OCI-LY7 (cell line): ENCODE results near the gene MIEF2. TPM values are rescaled to one million over a fixed set of nuclear protein-coding genes. Genes with fewer than 3 reads are reported as not detected.
"Not testable (repeated sequence)": the region's sequence is repeated elsewhere in the genome, so short reads cannot be mapped to it uniquely, and the experiment has no call there.

Source experiments
- Bru-seq: library from RNA; stranded (reverse); fragments of 400-500 nt; gene quantifications from one replicate; lab custom pipeline; 2021; lab: Mats Ljungman, UMichigan
- BruChase-seq, 2 experiments: library from RNA; stranded (reverse); fragments of 400-500 nt; gene quantifications; one replicate each; lab custom pipeline; 2021; lab: Mats Ljungman, UMichigan
- BruUV-seq: library from RNA; stranded (reverse); fragments of 400-500 nt; replicated peaks from 2 replicates; lab custom pipeline; 2021; lab: Mats Ljungman, UMichigan
- CTCF ChIA-PET: fragments of 300-600 bp; sonication (Branson Sonifier 250); formaldehyde crosslinking; loops from one replicate; lab custom pipeline; 2022; ENCODE audit warnings: antibody characterized with exemption; ENCODE audit not compliant: unreplicated experiment; lab: Charles Lee
- POLR2A ChIA-PET: fragments of 300-600 bp; sonication (Branson Sonifier 250); formaldehyde crosslinking; loops from one replicate; lab custom pipeline; 2022; ENCODE audit warnings: antibody characterized with exemption; lab: Charles Lee
- DNase-seq: peaks from one replicate; pipeline ENCODE4 v3.0.0-alpha.2; 2015; ENCODE audit warnings: low spot score
- H2AFZ ChIP-seq: fragments of 200-600 bp; sonication (generic), shearing (Covaris generic); 2 replicates; pipeline ENCODE4 v1.6.1; 2014; ENCODE audit warnings: mild to moderate bottlenecking, antibody characterized with exemption, low read length, moderate library complexity
- H3K27ac ChIP-seq: fragments of 200-600 bp; sonication (generic); 2 replicates; pipeline ENCODE4 v1.5.1; 2014; ENCODE audit warnings: mixed run types, low read depth, mild to moderate bottlenecking, moderate library complexity, low read length, inconsistent platforms; ENCODE audit not compliant: poor library complexity, severe bottlenecking
- H3K36me3 ChIP-seq: fragments of 200-600 bp; sonication (generic); 2 replicates; pipeline ENCODE4 v1.6.1; 2014; ENCODE audit warnings: mild to moderate bottlenecking, antibody characterized with exemption, low read length, moderate library complexity, mixed read lengths; ENCODE audit not compliant: insufficient read depth
- H3K4me1 ChIP-seq: fragments of 200-600 bp; sonication (generic); 2 replicates; pipeline ENCODE4 v1.5.1; 2014; ENCODE audit warnings: mild to moderate bottlenecking, low read length; ENCODE audit not compliant: insufficient read depth, poor library complexity, severe bottlenecking
- H3K4me2 ChIP-seq: fragments of 200-600 bp; sonication (generic); 2 replicates; pipeline ENCODE4 v1.6.1; 2014; ENCODE audit warnings: mild to moderate bottlenecking, low read length
- H3K4me3 ChIP-seq: fragments of 200-600 bp; sonication (generic); 2 replicates; pipeline ENCODE4 v1.5.1; 2014; ENCODE audit warnings: mild to moderate bottlenecking, low read depth, low read length; ENCODE audit not compliant: poor library complexity, severe bottlenecking
- H3K79me2 ChIP-seq: fragments of 200-600 bp; sonication (generic); 2 replicates; pipeline ENCODE4 v1.6.1; 2016; ENCODE audit warnings: low read depth, mild to moderate bottlenecking, low read length, moderate library complexity, mixed read lengths; ENCODE audit not compliant: insufficient read depth
- H3K9me2 ChIP-seq: fragments of 200-600 bp; sonication (generic); 2 replicates; pipeline ENCODE4 v1.6.1; 2016; ENCODE audit warnings: mild to moderate bottlenecking, low read length, mixed read lengths; ENCODE audit not compliant: insufficient read depth
- H3K9me3 ChIP-seq: fragments of 200-600 bp; sonication (generic); 2 replicates; pipeline ENCODE4 v1.6.1; 2014; ENCODE audit warnings: mild to moderate bottlenecking, mixed run types, low read length, mixed read lengths
- H4K20me1 ChIP-seq: fragments of 200-600 bp; sonication (generic); 2 replicates; pipeline ENCODE4 v1.6.1; 2014; ENCODE audit warnings: mild to moderate bottlenecking, antibody characterized with exemption, low read length, moderate library complexity, mixed read lengths; ENCODE audit not compliant: insufficient read depth
- CTCF ChIP-seq: fragments of 200-600 bp; sonication (generic); conservative IDR thresholded peaks from 2 replicates; pipeline ENCODE4 v1.5.1; 2014; ENCODE audit warnings: mild to moderate bottlenecking, antibody characterized with exemption, low read length, moderate library complexity, mixed read lengths
- EZH2phosphoT487 ChIP-seq: fragments of 200-600 bp; sonication (generic); IDR thresholded peaks from 2 replicates; pipeline ENCODE4 v1.6.1; 2018; ENCODE audit warnings: low read depth, borderline replicate concordance, mild to moderate bottlenecking, mixed run types, antibody characterized with exemption, low read length, moderate library complexity, mixed read lengths
- intact Hi-C: fragments of 100-400 bp; cut with micrococcal nuclease; formaldehyde crosslinking; loops from one replicate; pipeline ENCODE4 v1.10.0; 2022; ENCODE audit not compliant: unreplicated experiment
- long read RNA-seq: library from polyadenylated mRNA; stranded (forward); transcript quantifications from one replicate; pipeline ENCODE4 v2.0.0, GENCODE V29; 2022
- total RNA-seq, 2 experiments: library from RNA; depleted of rRNA in 1 of 2; stranded (reverse); fragments of >200 nt in 1 of 2; shearing (Covaris generic) in 1 of 2; gene quantifications; 2 replicates each; pipeline ENCODE4 v1.2.3, GENCODE V29; 2014 to 2022

The MIEF2 gene
- total RNA-seq (2014; rRNA removed; shearing (Covaris generic)) (7.6 and 7.9 TPM in 2 replicates), total RNA-seq (2022) (11.8 and 12.7 TPM in 2 replicates), Bru-seq, nascent RNA (percentile 42 among the genes with signal in this experiment), BruChase-seq, experiment 1, labeled RNA remaining after a 6-hour chase (percentile 36 among the genes with signal in this experiment), BruChase-seq, experiment 2, labeled RNA remaining after a 2-hour chase (percentile 48 among the genes with signal in this experiment)
- long read RNA-seq, transcript MIEF2-201 (4 exons, 3,364 nt), result major isoform, 17 of 21 reads
- long read RNA-seq, partial matches to known transcripts, result 0 of 21 reads
- long read RNA-seq, other reads (novel, unspliced or antisense), result 1 of 21 reads

- ChIA-PET POLR2A (interaction anchor here (0.6 kb wide), 2 partner anchors 29 to 80 kb away, joined by 3 to 5 read pairs; no protein-coding TSS in a partner anchor), CTCF (interaction anchor here (0.6 to 1.0 kb wide), 3 partner anchors 8 to 598 kb away, joined by 3 read pairs; no protein-coding TSS in a partner anchor)
- H3K4me1 ChIP-seq, result peaks cover 33% of the 10 kb centered on the region
- peaks cover 15% of the 10 kb centered on the region; the same call in 1 of the 2 replicates for H3K79me2 ChIP-seq
- no peaks in the 10 kb centered on the region for H3K9me3 ChIP-seq
- H3K9me2 ChIP-seq, result no peaks in the 10 kb centered on the region
- H2AFZ ChIP-seq, result peak within 1 kb of the TSS; percentile 82
- peak within 1 kb of the TSS; percentile 80 for H3K4me3 ChIP-seq
- BruUV-seq, result no TSS peak
- no peaks in the 10 kb centered on the region for H4K20me1 ChIP-seq
- peak within 1 kb of the TSS; percentile 49 for H3K27ac ChIP-seq
- peak within 1 kb of the TSS; percentile 98 for H3K4me2 ChIP-seq
- no peak for TF ChIP-seq EZH2phosphoT487
- no peak for TF ChIP-seq CTCF
- intact Hi-C loops, result loop anchor here (2.0 kb wide), 1 partner anchor 54 kb away; the partner anchor contains the start of genes SMCR8 and TOP3A
- DNase-seq, result peak; percentile 96
- peaks cover 9% of the 10 kb centered on the region for H3K36me3 ChIP-seq
Observed at GRCh38 chr17:18260332-18261145, at the start of gene MIEF2. MIEF2 (plus strand) TSS chr17:18260662; CDS start chr17:18262721, 2,059 bp downstream.

GRCh38 chr17:18213666-18214270 lies 46.7 kb upstream of the MIEF2 start:
- no peaks in the 10 kb centered on the region for H3K79me2 ChIP-seq
- H2AFZ ChIP-seq, result no peak overlapping the region
- BruUV-seq, result no TSS peak
- no peaks in the 10 kb centered on the region for H3K4me1 ChIP-seq
- POLR2A ChIA-PET, result interaction anchor here (0.7 kb wide), 1 partner anchor 36 kb away, joined by 5 read pairs; no protein-coding TSS in a partner anchor
- no peak for TF ChIP-seq EZH2phosphoT487
- TF ChIP-seq CTCF, result no peak
- H3K9me3 ChIP-seq, result no peaks in the 10 kb centered on the region
- H3K27ac ChIP-seq, result no peak overlapping the region
- H4K20me1 ChIP-seq, result no peaks in the 10 kb centered on the region
- H3K36me3 ChIP-seq, result peaks cover 23% of the 10 kb centered on the region
- intact Hi-C loops, result no loop called here
- no peak overlapping the region for H3K4me2 ChIP-seq
- CTCF ChIA-PET, result no interaction called here
- H3K9me2 ChIP-seq, result no peaks in the 10 kb centered on the region
- DNase-seq, result no peak
- no peak overlapping the region for H3K4me3 ChIP-seq

- H3K9me3 ChIP-seq, H3K9me2 ChIP-seq, POLR2A ChIA-PET, H3K36me3 ChIP-seq, H3K27ac ChIP-seq, H2AFZ ChIP-seq, H4K20me1 ChIP-seq, H3K4me3 ChIP-seq, H3K4me2 ChIP-seq, H3K4me1 ChIP-seq, BruUV-seq, CTCF ChIA-PET, H3K79me2 ChIP-seq, DNase-seq: not testable (repeated sequence)
- intact Hi-C loops, result loop anchor here (2.0 kb wide), 1 partner anchor 76 kb away; no protein-coding TSS in a partner anchor
Observed at GRCh38 chr17:18216906-18217305, 43.6 kb upstream of the MIEF2 start.
